Activated CD4-positive, alpha-beta T cell treated with anti-CD3 and anti-CD28 coated beads, Interleukin-2, Interleukin-4, amounts not matched to agents 100 ng/mL and 50 ng/mL, durations not matched to agents 16 hours and 8 hours (primary cell): ENCODE measurements around the gene CCNT1.
"Not testable (repeated sequence)": the region's sequence is repeated elsewhere in the genome, so short reads cannot be mapped to it uniquely, and the experiment has no call there.

Experiments
- DNase-seq: peaks from one replicate; pipeline ENCODE4 v3.0.0-alpha.2; 2020; ENCODE audit warnings: low spot score

CCNT1 gene

GRCh38 chr12:48691826-48692487 lies 24.6 kb downstream of the CCNT1 start:
- no peak for DNase-seq

GRCh38 chr12:48690990-48691389 lies 25.5 kb downstream of the CCNT1 start:
- no peak for DNase-seq

GRCh38 chr12:48690436-48690835 lies 26.1 kb downstream of the CCNT1 start:
- no peak for DNase-seq

- no peak for DNase-seq
Measured at GRCh38 chr12:48688836-48689235, 27.7 kb downstream of the CCNT1 start.

- no peak for DNase-seq
Measured at GRCh38 chr12:48687592-48687991, 28.9 kb downstream of the CCNT1 start.

- DNase-seq, result no peak
Measured at GRCh38 chr12:48686615-48687334, 29.7 kb downstream of the CCNT1 start.

GRCh38 chr12:48686037-48686595 lies 30.4 kb downstream of the CCNT1 start:
- DNase-seq, result no peak

- no peak for DNase-seq
Measured at GRCh38 chr12:48683534-48683933, 33.0 kb downstream of the CCNT1 start.

- no peak for DNase-seq
Measured at GRCh38 chr12:48682927-48683326, 33.6 kb downstream of the CCNT1 start.

GRCh38 chr12:48682533-48682905 lies 34.0 kb downstream of the CCNT1 start:
- not testable (repeated sequence) for DNase-seq

GRCh38 chr12:48681710-48682532 lies 34.6 kb downstream of the CCNT1 start, which contains the start of gene KANSL2:
TSS of gene KANSL2 (minus strand) at chr12:48682238. CDS start at chr12:48681632, 606 bp downstream.
- peak; percentile 99 for DNase-seq

GRCh38 chr12:48681399-48681709 lies 35.2 kb downstream of the CCNT1 start:
- DNase-seq, result peak; percentile 29

GRCh38 chr12:48680861-48681260 lies 35.6 kb downstream of the CCNT1 start:
- no peak for DNase-seq

- DNase-seq, result no peak
Measured at GRCh38 chr12:48678551-48679185, 37.8 kb downstream of the CCNT1 start.

- no peak for DNase-seq
Measured at GRCh38 chr12:48671231-48671856, 45.2 kb downstream of the CCNT1 start.

GRCh38 chr12:48668996-48669395 lies 47.5 kb downstream of the CCNT1 start:
- DNase-seq, result no peak

- no peak for DNase-seq
Measured at GRCh38 chr12:48659863-48660262, 56.6 kb downstream of the CCNT1 start.

GRCh38 chr12:48651681-48652080 lies 64.8 kb downstream of the CCNT1 start:
- no peak for DNase-seq

- not testable (repeated sequence) for DNase-seq
Measured at GRCh38 chr12:48645354-48645753, 71.2 kb downstream of the CCNT1 start.

- DNase-seq, result no peak
Measured at GRCh38 chr12:48643011-48643410, 73.5 kb downstream of the CCNT1 start.

GRCh38 chr12:48641752-48642555 lies 74.6 kb downstream of the CCNT1 start:
- not testable (repeated sequence) for DNase-seq
